ENCODE results near the gene CDC16.

The CDC16 gene

DNA sequence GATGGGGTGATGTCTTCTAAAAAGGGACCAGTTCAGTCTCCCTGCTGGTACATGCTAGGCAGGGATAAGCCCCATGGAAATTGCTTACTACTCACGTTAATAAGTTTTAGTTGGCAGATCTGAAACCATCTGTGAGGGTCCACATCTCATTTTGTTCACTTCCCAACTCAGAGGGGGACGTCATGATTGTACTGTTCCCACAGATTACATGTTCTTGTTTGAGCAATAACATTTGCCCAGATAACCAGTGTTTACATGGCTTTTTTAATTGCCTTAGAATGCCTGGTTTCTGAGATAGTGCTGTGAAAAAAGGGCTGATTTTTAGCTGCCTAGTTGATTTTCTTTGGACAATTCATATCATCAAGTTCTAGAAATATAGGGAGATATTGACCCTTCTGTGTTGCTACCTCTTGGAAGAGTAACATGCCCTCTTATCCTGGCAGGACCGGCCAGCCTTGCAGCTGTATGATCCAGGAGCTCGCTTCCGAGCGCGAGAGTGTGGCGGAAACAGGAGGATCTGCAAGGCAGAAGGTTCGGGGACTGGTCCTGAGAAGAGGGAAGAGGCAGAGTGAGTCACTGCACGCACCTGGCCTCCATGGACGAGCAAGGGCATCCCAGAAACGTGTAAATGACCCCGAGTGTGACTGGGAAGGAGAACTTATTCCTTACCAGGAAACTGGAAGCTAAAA lies 69.8 kb downstream of the CDC16 start:
- DNase-seq, result no peak

DNA sequence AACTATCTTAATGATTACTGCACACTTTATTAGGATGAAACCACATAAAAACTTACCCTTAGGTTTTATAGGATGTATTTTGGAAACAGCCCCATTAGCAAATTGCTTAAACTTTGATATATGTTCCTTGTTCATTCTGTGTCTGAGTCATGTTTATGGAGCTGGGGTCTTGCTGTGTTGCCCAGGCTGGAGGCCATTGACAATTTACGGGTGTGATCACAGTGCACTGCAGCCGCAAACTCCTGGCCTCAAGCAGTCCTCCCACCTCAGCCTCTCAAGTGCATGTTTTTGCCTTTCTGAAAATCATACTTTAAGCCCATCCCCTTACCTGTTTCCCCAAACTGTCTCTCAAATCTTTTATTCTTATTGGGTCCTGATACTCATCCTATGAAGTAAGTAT lies 74.4 kb downstream of the CDC16 start:
- DNase-seq, result no peak

DNA sequence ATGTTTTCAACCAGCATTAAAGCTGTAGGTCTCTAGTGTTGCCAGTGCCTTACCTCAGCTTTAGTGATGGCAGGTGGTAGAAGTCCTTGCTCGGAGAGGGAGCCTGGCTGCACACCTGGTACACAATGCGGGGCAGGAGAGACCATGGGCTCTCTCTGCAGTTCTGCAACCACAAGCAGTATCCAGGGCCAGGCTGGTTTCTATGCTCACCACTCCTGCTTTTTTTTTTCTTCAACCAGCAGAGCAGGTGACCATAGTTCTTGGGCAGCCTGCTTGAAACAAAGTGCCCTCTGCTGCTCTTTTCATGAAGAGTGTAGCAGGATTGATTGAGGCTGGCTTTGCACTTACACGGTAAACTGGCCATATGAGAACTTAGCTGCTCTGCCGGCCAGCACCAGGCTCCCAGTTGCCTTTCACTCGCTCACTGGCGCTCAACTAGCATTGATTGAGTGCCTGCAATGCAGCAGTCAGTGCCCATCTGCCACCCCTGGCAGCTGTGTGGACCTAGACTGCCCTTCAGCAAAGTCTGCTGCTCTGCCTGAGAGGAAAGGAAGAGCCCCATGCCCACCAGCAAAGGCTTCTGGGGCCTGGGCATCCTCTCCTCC lies 75.2 kb downstream of the CDC16 start:
- no peak for DNase-seq

GRCh38 chr13:114310956-114311355 lies 76.3 kb downstream of the CDC16 start:
- no peak for DNase-seq

- DNase-seq, result no peak
These were observed 76.7 kb downstream of the CDC16 start for GRCh38 chr13:114311387-114311786.

DNA sequence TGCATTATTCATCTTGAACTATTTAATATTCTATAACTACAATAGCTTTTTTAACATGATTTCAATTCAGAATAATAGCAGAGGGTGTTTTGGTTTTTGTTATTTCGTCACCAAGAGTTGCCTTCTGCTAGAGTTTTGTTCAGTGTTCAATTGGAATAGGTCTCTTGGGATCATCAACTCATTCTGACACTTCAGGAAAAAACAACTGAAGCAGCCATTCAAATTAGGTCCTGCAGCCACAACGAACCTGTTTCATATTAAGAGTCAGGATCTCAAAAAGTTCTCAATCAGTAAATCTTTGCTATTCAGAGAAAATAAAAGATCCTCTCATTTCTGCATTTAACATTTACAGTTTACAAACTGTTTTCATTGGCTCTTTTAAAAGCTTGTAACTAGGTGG lies 77.2 kb downstream of the CDC16 start:
- no peak for DNase-seq

- DNase-seq, result no peak
These were observed 78.6 kb downstream of the CDC16 start for GRCh38 chr13:114313061-114313860.

- peak; percentile 86 for DNase-seq
These were observed 79.6 kb downstream of the CDC16 start, which contains the start of gene CHAMP1 for GRCh38 chr13:114314074-114314912. Gene CHAMP1, plus strand, starts transcription at chr13:114314503. Its CDS starts 9,340 bp downstream, at chr13:114323843.

DNA sequence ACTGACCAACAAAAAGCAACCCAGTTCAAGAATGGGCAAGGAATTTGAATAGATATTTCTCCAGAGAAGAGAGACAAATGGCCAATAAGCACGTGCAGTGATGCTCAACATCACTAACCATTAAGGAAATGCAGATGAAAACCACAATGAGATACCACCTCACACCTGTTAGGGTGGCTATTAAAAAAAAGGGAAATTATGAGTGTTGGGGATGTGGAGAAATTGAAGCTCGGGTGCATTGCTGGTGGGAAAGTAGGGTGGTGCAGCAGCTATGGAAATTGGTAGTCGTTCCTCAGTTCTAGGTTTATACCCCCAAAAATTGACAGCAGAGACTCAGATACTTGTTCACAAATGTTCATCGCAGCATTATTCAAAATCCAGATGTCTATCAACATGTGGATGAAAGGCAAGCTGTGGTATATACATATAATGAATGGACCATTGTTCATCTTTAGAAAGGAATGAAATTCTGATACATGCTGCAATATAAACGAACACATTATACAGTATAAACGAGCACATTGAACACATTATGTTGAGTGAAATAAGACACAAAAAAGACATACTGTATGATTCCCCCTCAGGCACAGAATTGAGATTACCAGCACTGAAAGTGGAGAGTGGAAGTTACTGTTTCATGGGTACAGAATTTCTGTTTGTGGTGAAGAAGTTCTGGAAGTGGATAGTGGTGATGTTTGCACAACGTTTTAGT lies 80.5 kb downstream of the CDC16 start:
- DNase-seq, result no peak

- no peak for DNase-seq
These were observed 83.9 kb downstream of the CDC16 start for GRCh38 chr13:114318624-114319023.

- DNase-seq, result peak; percentile 26
These were observed 84.8 kb downstream of the CDC16 start for GRCh38 chr13:114319441-114319913.

DNA sequence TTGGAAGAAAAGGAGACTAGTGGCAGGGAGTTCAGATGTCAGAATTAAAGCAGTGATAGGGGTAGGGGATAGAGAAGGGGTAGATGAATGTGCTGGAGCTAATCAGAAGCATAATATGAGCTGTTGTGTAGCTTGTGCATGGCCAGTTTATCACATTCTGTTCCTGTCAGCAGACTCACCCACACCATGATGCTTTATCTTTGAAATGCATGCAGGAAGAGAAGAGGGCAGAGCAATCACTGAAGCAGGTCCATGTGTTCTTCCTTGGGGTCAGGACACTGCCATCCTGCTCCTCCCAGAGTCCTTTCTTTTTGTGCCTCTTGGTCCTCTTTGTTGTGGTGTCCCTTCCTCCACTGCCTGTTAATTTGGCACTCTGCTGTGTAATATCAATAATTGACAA lies 85.4 kb downstream of the CDC16 start:
- no peak for DNase-seq

GRCh38 chr13:114321256-114321655 lies 86.6 kb downstream of the CDC16 start:
- no peak for DNase-seq

All from amniotic stem cell (primary cell).